PC-3 (cell line): ENCODE results near the gene MPG. TPM values are rescaled to one million over a fixed set of nuclear protein-coding genes. Genes with fewer than 3 reads are reported as not detected.

ENCODE experiments used
- ATAC-seq: fragments of 200-7000 bp; cut with Tn5 transposase; 2 replicates; pipeline ENCODE4 v1.9.1; 2020; ENCODE audit warnings: mild to moderate bottlenecking, moderate library complexity
- BruUV-seq: library from RNA; stranded (reverse); fragments of 400-500 nt; replicated peaks from 2 replicates; lab custom pipeline; 2021; lab: Mats Ljungman, UMichigan
- CTCF ChIA-PET: fragments of 300-600 bp; sonication (Branson Sonifier 250); formaldehyde crosslinking; loops from one replicate; lab custom pipeline; 2022; ENCODE audit warnings: antibody characterized with exemption; lab: Charles Lee
- POLR2A ChIA-PET: fragments of 300-600 bp; sonication (Branson Sonifier 250); formaldehyde crosslinking; loops from one replicate; lab custom pipeline; 2022; ENCODE audit warnings: antibody characterized with exemption; ENCODE audit not compliant: unreplicated experiment; lab: Charles Lee
- DNase-seq: peaks from one replicate; pipeline ENCODE4 v3.0.0-alpha.2; 2015
- H2AFZ ChIP-seq: fragments of 300-600 bp; sonication (generic); 2 replicates; pipeline ENCODE4 v1.6.0; 2016; ENCODE audit warnings: antibody characterized with exemption, low read length
- H3F3A ChIP-seq: fragments of 300-600 bp; sonication (generic); one replicate; pipeline ENCODE4 v1.6.0; 2017; ENCODE audit warnings: antibody characterized with exemption, low read length, control low read depth, mild to moderate bottlenecking; ENCODE audit not compliant: unreplicated experiment
- H3K27ac ChIP-seq: fragments of 300-600 bp; sonication (generic); 2 replicates; pipeline ENCODE4 v1.5.1; 2016; ENCODE audit warnings: mild to moderate bottlenecking, low read length
- H3K27me3 ChIP-seq: fragments of 300-600 bp; sonication (generic); 2 replicates; pipeline ENCODE4 v1.6.1; 2016; ENCODE audit warnings: low read length, mixed read lengths
- H3K36me3 ChIP-seq: fragments of 300-600 bp; sonication (generic); 2 replicates; pipeline ENCODE4 v1.6.1; 2016; ENCODE audit warnings: low read depth, mixed run types, low read length, mixed read lengths
- H3K4me1 ChIP-seq: fragments of 300-600 bp; sonication (generic); 2 replicates; pipeline ENCODE4 v1.5.1; 2016; ENCODE audit warnings: low read length; ENCODE audit not compliant: insufficient read depth
- H3K4me2 ChIP-seq: fragments of 300-600 bp; sonication (generic); 2 replicates; pipeline ENCODE4 v1.6.0; 2016; ENCODE audit warnings: low read length
- H3K4me3 ChIP-seq: fragments of 300-600 bp; sonication (generic); 2 replicates; pipeline ENCODE4 v1.5.1; 2016; ENCODE audit warnings: mild to moderate bottlenecking, low read length, mixed read lengths
- H3K79me2 ChIP-seq: fragments of 300-600 bp; sonication (generic); 2 replicates; pipeline ENCODE4 v1.6.1; 2017; ENCODE audit warnings: low read length, mixed read lengths
- H3K9ac ChIP-seq: fragments of 300-600 bp; sonication (generic); 2 replicates; pipeline ENCODE4 v1.6.0; 2016; ENCODE audit warnings: mild to moderate bottlenecking, low read length
- H3K9me2 ChIP-seq: fragments of 300-600 bp; sonication (generic); replicated peaks from 2 replicates; pipeline ENCODE4 v1.6.1; 2016; ENCODE audit warnings: mixed run types, low read length, mixed read lengths
- H3K9me3 ChIP-seq: fragments of 300-600 bp; sonication (generic); 2 replicates; pipeline ENCODE4 v1.6.1; 2016; ENCODE audit warnings: low read length, mixed read lengths
- H4K20me1 ChIP-seq: fragments of 300-600 bp; sonication (generic); 2 replicates; pipeline ENCODE4 v1.6.1; 2016; ENCODE audit warnings: low read length, mixed read lengths
- EZH2 ChIP-seq: fragments of 300-600 bp; sonication (generic); IDR thresholded peaks from one replicate; pipeline ENCODE4 v1.6.1; 2017; ENCODE audit warnings: antibody characterized with exemption, mild to moderate bottlenecking, low read length; ENCODE audit not compliant: unreplicated experiment
- EZH2phosphoT487 ChIP-seq: fragments of 300-600 bp; sonication (generic); IDR thresholded peaks from 2 replicates; pipeline ENCODE4 v1.6.1; 2018; ENCODE audit warnings: mild to moderate bottlenecking, antibody characterized with exemption, low read length, borderline replicate concordance
- intact Hi-C: fragments of 100-400 bp; cut with micrococcal nuclease; formaldehyde crosslinking; loops from 2 replicates; pipeline ENCODE4 v1.9.0; 2023
- total RNA-seq: library from RNA; depleted of rRNA; stranded (reverse); fragments of >200 nt; gene quantifications from 2 replicates; pipeline ENCODE4 v1.2.3, GENCODE V29; 2014
- TF ChIP-seq, protein P1 (sequence below): fragments of 300-600 bp; sonication (generic); conservative IDR thresholded peaks from 2 replicates; pipeline ENCODE4 v1.5.1; 2017; ENCODE audit warnings: antibody characterized with exemption, low read depth, mild to moderate bottlenecking, low read length

MPG gene
- total RNA-seq, 1 experiment from 2014 or later = 147 TPM

- BruUV-seq = no TSS peak
- Histone ChIP-seq H3K79me2 (peaks cover 25% of the 10 kb centered on the region), H4K20me1 (no peaks in the 10 kb centered on the region), H3K27ac (no peak overlapping the region), H3K9me2 (no peaks in the 10 kb centered on the region), H3K4me3 (no peak overlapping the region), H3K9ac (no peak overlapping the region), H3K27me3 (no peaks in the 10 kb centered on the region), H3F3A (no peaks in the 10 kb centered on the region), H3K4me2 (no peak overlapping the region), H3K36me3 (peaks cover 8% of the 10 kb centered on the region), H2AFZ (no peak overlapping the region), H3K4me1 (peaks cover 10% of the 10 kb centered on the region), H3K9me3 (no peaks in the 10 kb centered on the region)
- POLR2A ChIA-PET = no interaction called here
- DNase-seq (no peak), ATAC-seq (no peak)
- CTCF ChIA-PET = no interaction called here
- intact Hi-C loops = no loop called here
- TF ChIP-seq, protein P1, sequence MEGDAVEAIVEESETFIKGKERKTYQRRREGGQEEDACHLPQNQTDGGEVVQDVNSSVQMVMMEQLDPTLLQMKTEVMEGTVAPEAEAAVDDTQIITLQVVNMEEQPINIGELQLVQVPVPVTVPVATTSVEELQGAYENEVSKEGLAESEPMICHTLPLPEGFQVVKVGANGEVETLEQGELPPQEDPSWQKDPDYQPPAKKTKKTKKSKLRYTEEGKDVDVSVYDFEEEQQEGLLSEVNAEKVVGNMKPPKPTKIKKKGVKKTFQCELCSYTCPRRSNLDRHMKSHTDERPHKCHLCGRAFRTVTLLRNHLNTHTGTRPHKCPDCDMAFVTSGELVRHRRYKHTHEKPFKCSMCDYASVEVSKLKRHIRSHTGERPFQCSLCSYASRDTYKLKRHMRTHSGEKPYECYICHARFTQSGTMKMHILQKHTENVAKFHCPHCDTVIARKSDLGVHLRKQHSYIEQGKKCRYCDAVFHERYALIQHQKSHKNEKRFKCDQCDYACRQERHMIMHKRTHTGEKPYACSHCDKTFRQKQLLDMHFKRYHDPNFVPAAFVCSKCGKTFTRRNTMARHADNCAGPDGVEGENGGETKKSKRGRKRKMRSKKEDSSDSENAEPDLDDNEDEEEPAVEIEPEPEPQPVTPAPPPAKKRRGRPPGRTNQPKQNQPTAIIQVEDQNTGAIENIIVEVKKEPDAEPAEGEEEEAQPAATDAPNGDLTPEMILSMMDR = no peak
- no peak for TF ChIP-seq EZH2
- TF ChIP-seq EZH2phosphoT487 = no peak
Measured at GRCh38 chr16:47234-47633, 30.8 kb upstream of the MPG start.

DNA sequence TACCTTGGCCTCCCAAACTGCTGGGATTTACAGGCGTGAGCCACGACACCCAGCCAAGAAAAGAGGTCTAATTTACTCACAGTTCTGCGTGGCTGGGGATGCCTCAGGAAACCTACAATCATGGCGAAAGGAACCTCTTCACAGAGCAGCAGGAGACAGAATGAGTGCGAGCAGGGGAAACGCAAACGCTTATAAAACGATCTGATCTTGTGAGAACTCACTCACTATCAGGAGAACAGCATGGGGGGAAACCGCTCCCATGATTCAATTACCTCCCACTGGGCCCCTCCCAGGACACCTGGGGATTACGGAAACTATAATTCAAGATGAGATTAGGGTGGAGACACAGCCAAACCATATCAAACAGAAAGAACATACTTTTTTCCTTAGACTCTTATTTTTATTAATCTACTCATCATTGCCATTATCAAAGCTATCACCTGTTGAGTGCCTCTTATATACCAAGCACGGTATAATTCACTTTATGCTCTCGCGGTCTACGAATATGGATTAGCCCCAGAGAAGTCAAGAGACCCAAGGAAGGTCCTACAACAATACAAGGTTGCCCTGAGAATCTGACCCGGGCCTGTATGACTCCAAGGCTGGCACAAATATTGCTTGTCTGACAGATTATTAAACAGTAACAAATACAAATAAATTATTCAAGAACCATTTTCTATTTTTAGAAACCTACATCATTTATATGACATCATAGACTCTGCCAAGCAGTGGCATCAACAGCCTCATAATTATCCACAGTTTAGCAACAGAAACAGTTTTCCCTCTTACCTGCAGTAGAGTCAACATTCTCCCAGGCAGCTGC lies 27.0 kb upstream of the MPG start:
- no peaks in the 10 kb centered on the region for H3K9me2 ChIP-seq
- no peak overlapping the region for H2AFZ ChIP-seq
- H3K36me3 ChIP-seq = peaks cover 5% of the 10 kb centered on the region
- BruUV-seq = TSS peak; percentile 17
- H3K4me1 ChIP-seq = 0 out of 2 replicates have a peak, but pooled peaks cover 5% of the 10 kb centered on the region
- ChIA-PET POLR2A (no interaction called here), CTCF (interaction anchor here (0.5 kb wide), 1 partner anchor 154 kb away, joined by 3 read pairs; no protein-coding TSS in a partner anchor)
- H3K27ac ChIP-seq = no peak overlapping the region
- intact Hi-C loops = no loop called here
- peaks cover 53% of the 10 kb centered on the region for H3K79me2 ChIP-seq
- DNase-seq (no peak), ATAC-seq (no peak)
- H3K4me3 ChIP-seq = peak overlapping the region; percentile 93
- TF ChIP-seq, protein P1 = no peak
- TF ChIP-seq EZH2phosphoT487 (no peak), EZH2 (no peak)
- H3K4me2 ChIP-seq = peak overlapping the region; percentile 82
- H3F3A ChIP-seq = no peaks in the 10 kb centered on the region
- no peaks in the 10 kb centered on the region for H3K27me3 ChIP-seq
- H3K9ac ChIP-seq = no peak overlapping the region
- H3K9me3 ChIP-seq = no peaks in the 10 kb centered on the region
- H4K20me1 ChIP-seq = no peaks in the 10 kb centered on the region
